ENCODE data around the gene MYPOP. TPM values are rescaled to one million over a fixed set of nuclear protein-coding genes. Genes with fewer than 3 reads are reported as not detected.
A peak's percentile ranks its signal among the peaks of the same experiment; 100 is the strongest.

The MYPOP gene
- total and polyA plus RNA-seq, 2 experiments from 2014 or later: 3.1 to 3.5 TPM

DNA sequence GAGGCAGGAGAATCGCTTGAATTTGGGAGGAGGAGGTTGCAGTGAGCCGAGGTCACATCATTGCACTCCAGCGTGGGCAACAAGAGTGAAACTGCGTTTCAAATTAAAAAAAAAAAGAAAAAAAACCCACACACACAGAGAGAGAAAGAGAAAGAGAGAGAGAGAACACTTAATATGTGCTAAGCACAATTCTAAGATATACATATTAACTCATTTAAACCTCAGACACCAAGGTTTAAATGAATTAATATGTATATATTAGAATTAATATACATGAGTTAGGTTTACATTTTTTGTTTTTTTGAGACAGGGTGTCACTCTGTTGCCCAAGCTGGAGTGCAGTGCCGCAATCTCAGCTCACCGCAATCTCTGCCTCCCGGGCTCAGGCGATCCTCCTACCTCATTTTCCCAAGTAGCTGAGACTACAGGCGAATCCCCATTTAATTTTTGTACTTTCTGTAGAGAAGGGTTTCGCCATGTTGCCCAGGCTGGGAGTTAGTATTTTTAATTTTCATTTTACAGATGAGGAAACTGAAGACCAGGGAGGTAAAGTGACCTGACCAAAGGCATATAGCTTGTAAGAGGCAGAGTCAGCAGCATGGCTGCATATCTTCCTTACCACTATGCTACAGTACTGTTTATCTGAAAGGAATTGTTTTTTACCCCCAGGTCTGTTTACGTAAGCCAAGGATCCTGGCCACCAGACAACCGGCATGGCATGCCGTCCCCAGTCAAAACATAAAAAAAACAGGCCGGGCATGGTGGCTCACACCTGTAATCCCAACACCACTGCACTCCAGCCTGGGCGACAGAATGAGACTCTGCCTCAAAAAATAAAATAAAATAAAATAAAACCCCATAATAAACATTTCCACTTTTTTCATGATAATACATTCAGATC is 41.8 kb downstream of the MYPOP start:
- no peak for DNase-seq (ENCODE audit: low spot score)
- H3K27ac ChIP-seq: peak overlapping the region; percentile 88
- H3K4me1 ChIP-seq (ENCODE audit: insufficient read depth): peaks cover 6% of the 10 kb centered on the region
- H3K4me3 ChIP-seq: no peak overlapping the region
- 90% methylated on average over 15 of the region's 15 CpGs for WGBS (ENCODE audit: low lambda C conversion rate, missing lambda C conversion rate)
- no peaks in the 10 kb centered on the region for H3K36me3 ChIP-seq (replicated peaks; ENCODE audit: insufficient read depth, low read depth)
- no peaks in the 10 kb centered on the region for H3K9me2 ChIP-seq (replicated peaks; ENCODE audit: insufficient read depth)
- H2AFZ ChIP-seq: no peak overlapping the region
- H3K27me3 ChIP-seq: peaks cover 13% of the 10 kb centered on the region
- TF ChIP-seq EZH2phosphoT487 (IDR thresholded peaks at IDR 0.05; ENCODE audit: low read depth, severe bottlenecking, unreplicated experiment): no peak
- TF ChIP-seq EZH2 (IDR thresholded peaks at IDR 0.05; ENCODE audit: borderline replicate concordance): no peak
- TF ChIP-seq, protein P1, sequence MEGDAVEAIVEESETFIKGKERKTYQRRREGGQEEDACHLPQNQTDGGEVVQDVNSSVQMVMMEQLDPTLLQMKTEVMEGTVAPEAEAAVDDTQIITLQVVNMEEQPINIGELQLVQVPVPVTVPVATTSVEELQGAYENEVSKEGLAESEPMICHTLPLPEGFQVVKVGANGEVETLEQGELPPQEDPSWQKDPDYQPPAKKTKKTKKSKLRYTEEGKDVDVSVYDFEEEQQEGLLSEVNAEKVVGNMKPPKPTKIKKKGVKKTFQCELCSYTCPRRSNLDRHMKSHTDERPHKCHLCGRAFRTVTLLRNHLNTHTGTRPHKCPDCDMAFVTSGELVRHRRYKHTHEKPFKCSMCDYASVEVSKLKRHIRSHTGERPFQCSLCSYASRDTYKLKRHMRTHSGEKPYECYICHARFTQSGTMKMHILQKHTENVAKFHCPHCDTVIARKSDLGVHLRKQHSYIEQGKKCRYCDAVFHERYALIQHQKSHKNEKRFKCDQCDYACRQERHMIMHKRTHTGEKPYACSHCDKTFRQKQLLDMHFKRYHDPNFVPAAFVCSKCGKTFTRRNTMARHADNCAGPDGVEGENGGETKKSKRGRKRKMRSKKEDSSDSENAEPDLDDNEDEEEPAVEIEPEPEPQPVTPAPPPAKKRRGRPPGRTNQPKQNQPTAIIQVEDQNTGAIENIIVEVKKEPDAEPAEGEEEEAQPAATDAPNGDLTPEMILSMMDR (IDR thresholded peaks at IDR 0.05; ENCODE audit: poor library complexity): no peak
- no peaks in the 10 kb centered on the region for H4K20me1 ChIP-seq (ENCODE audit: insufficient read depth, poor library complexity, severe bottlenecking)
- no peaks in the 10 kb centered on the region for H3K9me3 ChIP-seq (ENCODE audit: low read depth)
- no peak overlapping the region for H3K4me2 ChIP-seq
- peaks cover 72% of the 10 kb centered on the region for H3K79me2 ChIP-seq

DNA sequence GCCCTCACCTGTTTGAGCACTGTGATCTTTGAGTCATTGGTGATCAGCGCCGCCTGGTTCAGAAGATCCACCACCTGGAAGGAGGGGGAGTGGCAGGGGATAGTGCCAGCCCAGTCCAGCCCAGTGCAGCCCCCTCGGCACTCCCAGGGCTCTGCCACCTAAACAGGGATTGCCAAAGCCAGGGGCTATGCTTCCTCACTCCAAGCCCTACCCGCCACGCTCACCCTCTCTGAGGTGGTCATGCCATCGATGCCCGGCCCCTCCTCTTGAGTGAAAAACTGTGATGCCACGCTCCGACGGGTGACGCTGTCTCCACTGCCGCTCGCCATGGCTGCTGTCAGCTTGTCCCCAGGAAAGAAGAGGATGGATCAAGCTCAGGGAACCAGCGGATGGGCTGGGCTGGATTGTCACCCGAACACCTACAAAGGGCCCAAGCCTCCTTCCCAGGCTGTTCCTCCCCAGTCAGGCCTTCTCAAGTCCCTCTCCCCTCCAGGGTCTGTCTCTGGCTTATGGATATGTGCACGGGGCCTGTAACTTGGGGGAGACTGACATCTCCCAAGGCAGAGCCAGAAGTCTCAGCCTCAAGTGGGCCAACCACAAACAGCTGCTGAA is 48.1 kb downstream of the MYPOP start:
- H3K27ac ChIP-seq: no peak overlapping the region
- H3K36me3 ChIP-seq (replicated peaks; ENCODE audit: insufficient read depth, low read depth): no peaks in the 10 kb centered on the region
- DNase-seq (ENCODE audit: low spot score): no peak
- H4K20me1 ChIP-seq (ENCODE audit: insufficient read depth, poor library complexity, severe bottlenecking): peaks cover 8% of the 10 kb centered on the region
- H3K4me3 ChIP-seq: no peak overlapping the region
- no peak overlapping the region for H2AFZ ChIP-seq
- no peaks in the 10 kb centered on the region for H3K27me3 ChIP-seq
- 97% methylated on average over 16 of the region's 16 CpGs for WGBS (ENCODE audit: low lambda C conversion rate, missing lambda C conversion rate)
- TF ChIP-seq, protein P1 (IDR thresholded peaks at IDR 0.05; ENCODE audit: poor library complexity): no peak
- no peak for TF ChIP-seq EZH2 (IDR thresholded peaks at IDR 0.05; ENCODE audit: borderline replicate concordance)
- TF ChIP-seq EZH2phosphoT487 (IDR thresholded peaks at IDR 0.05; ENCODE audit: low read depth, severe bottlenecking, unreplicated experiment): no peak
- H3K9me2 ChIP-seq (replicated peaks; ENCODE audit: insufficient read depth): no peaks in the 10 kb centered on the region
- H3K4me1 ChIP-seq (ENCODE audit: insufficient read depth): no peaks in the 10 kb centered on the region
- H3K79me2 ChIP-seq: peaks cover 42% of the 10 kb centered on the region
- no peak overlapping the region for H3K4me2 ChIP-seq
- no peaks in the 10 kb centered on the region for H3K9me3 ChIP-seq (ENCODE audit: low read depth)

DNA sequence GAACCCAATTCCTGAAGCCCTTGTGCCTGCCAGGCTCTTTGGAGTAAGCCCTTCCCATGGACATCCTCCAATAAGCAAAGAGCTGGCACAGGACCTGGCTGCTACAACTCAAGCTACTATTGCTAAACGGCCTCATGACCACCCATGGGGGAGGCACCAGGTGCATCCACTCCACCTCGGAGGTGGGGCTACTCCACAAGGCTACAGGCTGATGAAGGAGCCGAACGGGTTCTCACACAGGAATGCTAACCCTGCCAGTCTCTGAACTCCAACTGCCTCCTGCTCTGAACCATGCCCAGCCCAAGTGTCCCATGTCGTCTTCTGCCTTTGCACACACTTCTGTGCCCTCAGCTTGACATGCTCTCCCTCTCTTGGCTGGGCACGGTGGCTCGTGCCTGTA is 49.4 kb downstream of the MYPOP start:
- Histone ChIP-seq H3K9me2 (replicated peaks; ENCODE audit: insufficient read depth) (no peaks in the 10 kb centered on the region), H3K4me3 (no peak overlapping the region), H3K4me1 (ENCODE audit: insufficient read depth) (no peaks in the 10 kb centered on the region), H3K79me2 (peaks cover 29% of the 10 kb centered on the region), H3K9me3 (ENCODE audit: low read depth) (no peaks in the 10 kb centered on the region), H3K36me3 (replicated peaks; ENCODE audit: insufficient read depth, low read depth) (no peaks in the 10 kb centered on the region), H3K4me2 (no peak overlapping the region), H2AFZ (no peak overlapping the region), H3K27me3 (no peaks in the 10 kb centered on the region), H4K20me1 (ENCODE audit: insufficient read depth, poor library complexity, severe bottlenecking) (peaks cover 8% of the 10 kb centered on the region), H3K27ac (no peak overlapping the region)
- DNase-seq (ENCODE audit: low spot score): no peak
- WGBS (ENCODE audit: low lambda C conversion rate, missing lambda C conversion rate): 94% methylated on average over 7 of the region's 7 CpGs
- TF ChIP-seq, protein P1 (IDR thresholded peaks at IDR 0.05; ENCODE audit: poor library complexity): no peak

All from hepatocyte (in vitro differentiated cells).